GM21619 (cell line): Measurements from ENCODE around the gene ZCWPW2.

Experiments
- ATAC-seq: cut with Tn5 transposase; IDR thresholded peaks from one replicate; pipeline ENCODE4 v1.9.1; 2021; ENCODE audit not compliant: unreplicated experiment

ZCWPW2 gene

GRCh38 chr3:28569357-28569756 lies 220.8 kb downstream of the ZCWPW2 start:
- ATAC-seq = no peak

DNA sequence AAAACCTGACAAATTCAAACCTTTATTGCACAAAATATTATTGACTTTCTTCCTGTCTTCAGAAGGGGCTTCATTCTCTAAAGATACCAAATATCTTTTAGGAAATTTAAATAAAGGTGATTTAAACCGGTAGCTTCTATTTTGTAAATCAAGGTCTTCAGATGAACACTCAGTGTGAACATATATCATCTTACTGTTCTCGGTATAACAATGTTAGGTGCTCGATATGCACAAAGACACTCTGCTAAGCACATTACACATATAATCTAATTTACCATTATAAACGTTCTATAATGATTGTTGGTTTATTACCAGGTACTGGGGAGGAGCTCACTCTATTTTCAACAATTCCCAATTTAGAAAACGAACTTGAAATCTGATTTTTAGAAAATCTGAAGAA lies 225.5 kb downstream of the ZCWPW2 start:
- no peak for ATAC-seq

DNA sequence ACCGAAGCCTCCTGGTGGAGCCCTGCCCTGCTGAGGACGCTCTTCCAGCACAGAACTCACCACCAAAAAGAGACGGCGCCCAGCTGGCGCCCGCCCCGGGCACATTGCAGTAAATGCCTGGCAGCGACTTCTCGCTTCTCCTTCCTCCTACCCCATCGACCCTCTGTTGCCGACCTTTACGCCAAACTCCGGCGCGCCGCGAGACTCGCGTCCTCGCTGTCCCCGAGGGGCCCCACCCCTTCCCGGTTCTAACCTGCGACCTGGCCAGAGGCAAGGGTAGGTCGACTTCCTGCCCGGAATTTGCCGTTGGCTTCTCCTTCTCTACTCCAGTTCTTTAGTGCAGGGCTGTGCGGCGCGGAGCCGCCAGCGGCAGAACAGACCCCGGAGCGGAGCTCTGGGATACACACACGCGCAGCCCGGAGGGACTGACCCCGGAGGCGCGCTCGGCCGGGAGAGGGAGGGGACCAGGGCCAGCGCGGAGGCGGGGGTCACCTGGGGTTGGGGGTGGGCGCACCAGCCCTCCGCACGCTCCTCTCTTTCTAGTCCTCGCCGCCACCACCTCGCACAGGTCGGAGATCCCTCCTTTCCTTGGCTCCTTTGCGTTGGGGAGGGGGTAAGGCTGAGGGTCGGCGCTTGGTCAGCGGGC lies 226.7 kb downstream of the ZCWPW2 start:
- no peak for ATAC-seq
